WERI-Rb-1 (cell line): Measurements from ENCODE around the gene ESRRG.

Source experiments
- DNase-seq: peaks from one replicate; pipeline ENCODE4 v3.0.0-alpha.2; 2020
- H3K27ac ChIP-seq: fragments of 250-450 bp; sonication (Bioruptor Pico); 2 replicates; pipeline ENCODE4 v1.5.1; 2020; ENCODE audit warnings: mild to moderate bottlenecking, moderate library complexity
- H3K27me3 ChIP-seq: fragments of 250-450 bp; sonication (Bioruptor Pico); 2 replicates; pipeline ENCODE4 v1.5.1; 2021; ENCODE audit warnings: mild to moderate bottlenecking, low read depth, moderate library complexity; ENCODE audit not compliant: insufficient read depth, severe bottlenecking
- H3K36me3 ChIP-seq: fragments of 250-450 bp; sonication (Bioruptor Pico); 2 replicates; pipeline ENCODE4 v1.5.1; 2020; ENCODE audit warnings: mild to moderate bottlenecking, moderate library complexity
- H3K4me3 ChIP-seq: 2 replicates; pipeline ENCODE4 v1.5.1; 2011; ENCODE audit warnings: low read depth, mild to moderate bottlenecking, control low read depth, low read length
- H3K9me3 ChIP-seq: fragments of 250-450 bp; sonication (Bioruptor Pico); 2 replicates; pipeline ENCODE4 v1.5.1; 2021; ENCODE audit warnings: mild to moderate bottlenecking, moderate library complexity; ENCODE audit not compliant: severe bottlenecking
- TF ChIP-seq, protein P1 (sequence below): IDR thresholded peaks from 2 replicates; pipeline ENCODE4 v1.5.1; 2011; ENCODE audit warnings: low read depth, mild to moderate bottlenecking, control low read depth, inconsistent platforms, low read length

Gene ESRRG

DNA sequence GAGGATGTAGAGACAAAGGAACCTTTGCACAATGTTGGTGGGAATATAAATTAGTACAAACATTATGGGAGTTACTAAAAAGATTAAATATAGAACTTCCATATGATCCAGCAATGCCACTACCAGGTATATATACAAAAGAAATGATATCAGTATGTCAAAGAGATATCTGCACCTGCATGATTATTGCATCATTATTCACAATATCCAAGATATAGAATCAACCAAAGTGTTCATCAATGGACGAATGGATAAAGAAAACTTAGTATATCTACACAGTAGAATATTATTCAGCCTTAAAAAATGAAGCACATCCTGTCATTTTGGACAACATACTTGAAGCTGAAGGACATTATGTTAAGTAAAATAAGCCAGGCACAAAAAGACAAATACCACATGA lies 238.2 kb downstream of the ESRRG start:
- Histone ChIP-seq H3K36me3 (no peaks in the 10 kb centered on the region; the same call in 1 of the 2 replicates), H3K4me3 (no peak overlapping the region), H3K27me3 (no peaks in the 10 kb centered on the region), H3K9me3 (peaks cover 3% of the 10 kb centered on the region), H3K27ac (no peak overlapping the region)
- no peak for DNase-seq
- TF ChIP-seq, protein P1, sequence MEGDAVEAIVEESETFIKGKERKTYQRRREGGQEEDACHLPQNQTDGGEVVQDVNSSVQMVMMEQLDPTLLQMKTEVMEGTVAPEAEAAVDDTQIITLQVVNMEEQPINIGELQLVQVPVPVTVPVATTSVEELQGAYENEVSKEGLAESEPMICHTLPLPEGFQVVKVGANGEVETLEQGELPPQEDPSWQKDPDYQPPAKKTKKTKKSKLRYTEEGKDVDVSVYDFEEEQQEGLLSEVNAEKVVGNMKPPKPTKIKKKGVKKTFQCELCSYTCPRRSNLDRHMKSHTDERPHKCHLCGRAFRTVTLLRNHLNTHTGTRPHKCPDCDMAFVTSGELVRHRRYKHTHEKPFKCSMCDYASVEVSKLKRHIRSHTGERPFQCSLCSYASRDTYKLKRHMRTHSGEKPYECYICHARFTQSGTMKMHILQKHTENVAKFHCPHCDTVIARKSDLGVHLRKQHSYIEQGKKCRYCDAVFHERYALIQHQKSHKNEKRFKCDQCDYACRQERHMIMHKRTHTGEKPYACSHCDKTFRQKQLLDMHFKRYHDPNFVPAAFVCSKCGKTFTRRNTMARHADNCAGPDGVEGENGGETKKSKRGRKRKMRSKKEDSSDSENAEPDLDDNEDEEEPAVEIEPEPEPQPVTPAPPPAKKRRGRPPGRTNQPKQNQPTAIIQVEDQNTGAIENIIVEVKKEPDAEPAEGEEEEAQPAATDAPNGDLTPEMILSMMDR = no peak

DNA sequence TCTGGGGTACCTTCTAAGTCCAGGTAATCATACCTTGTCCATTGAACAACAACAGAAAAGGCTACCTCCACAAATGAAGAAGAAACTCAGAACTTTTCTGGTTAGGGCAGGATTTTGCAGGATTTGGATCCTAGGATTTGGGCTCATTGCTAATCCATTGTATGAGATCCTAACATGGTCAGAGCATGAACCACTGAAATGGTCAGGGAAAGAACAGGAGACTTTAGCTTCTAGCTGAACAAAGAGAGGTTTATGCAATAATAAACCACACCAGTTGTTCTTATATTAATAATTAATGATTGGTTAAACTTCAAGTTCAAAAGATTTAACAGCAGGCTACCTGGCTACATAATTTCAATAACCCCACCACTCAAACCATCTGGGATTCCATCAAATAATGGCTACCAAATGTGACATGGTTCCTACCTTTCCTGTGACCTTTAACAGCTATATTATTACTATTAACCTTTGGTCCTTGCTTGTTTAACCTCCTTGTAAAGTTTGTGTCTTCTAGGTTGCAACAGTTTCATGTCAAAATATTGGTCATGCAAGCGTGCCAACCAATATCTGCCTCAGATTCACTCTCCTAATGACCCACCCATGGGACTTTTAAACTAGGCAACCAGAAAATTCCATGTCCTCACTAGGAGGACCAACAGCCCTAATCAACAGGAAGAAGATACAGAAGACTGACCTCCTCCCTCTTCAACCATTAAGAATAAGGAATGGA lies 239.4 kb downstream of the ESRRG start:
- Histone ChIP-seq H3K36me3 (no peaks in the 10 kb centered on the region; the same call in 1 of the 2 replicates), H3K9me3 (peaks cover 3% of the 10 kb centered on the region), H3K4me3 (no peak overlapping the region), H3K27ac (no peak overlapping the region), H3K27me3 (no peaks in the 10 kb centered on the region)
- TF ChIP-seq, protein P1 = no peak
- no peak for DNase-seq

DNA sequence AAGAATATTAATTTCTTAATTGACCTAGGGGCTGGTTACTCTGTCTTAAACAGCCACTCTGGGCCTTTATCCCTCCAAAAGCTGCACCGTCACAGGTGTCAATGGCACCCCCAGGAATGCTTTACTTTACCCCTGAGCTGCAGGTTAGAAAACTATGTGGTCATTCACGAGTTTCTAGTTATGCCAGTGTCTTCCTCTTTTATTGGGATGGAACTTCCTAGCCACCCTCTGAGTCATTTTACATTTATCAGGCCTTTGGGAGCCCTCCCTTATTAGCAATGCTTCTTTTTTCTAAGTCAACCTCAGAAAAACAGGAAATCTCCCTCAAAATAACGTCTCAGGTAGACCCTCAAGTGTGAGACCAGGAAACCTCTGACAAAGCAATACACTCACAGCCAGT lies 240.6 kb downstream of the ESRRG start:
- DNase-seq = no peak
- Histone ChIP-seq H3K4me3 (no peak overlapping the region), H3K27me3 (no peaks in the 10 kb centered on the region), H3K27ac (no peak overlapping the region), H3K36me3 (no peaks in the 10 kb centered on the region; the same call in 1 of the 2 replicates), H3K9me3 (peaks cover 3% of the 10 kb centered on the region)
- TF ChIP-seq, protein P1 = no peak

DNA sequence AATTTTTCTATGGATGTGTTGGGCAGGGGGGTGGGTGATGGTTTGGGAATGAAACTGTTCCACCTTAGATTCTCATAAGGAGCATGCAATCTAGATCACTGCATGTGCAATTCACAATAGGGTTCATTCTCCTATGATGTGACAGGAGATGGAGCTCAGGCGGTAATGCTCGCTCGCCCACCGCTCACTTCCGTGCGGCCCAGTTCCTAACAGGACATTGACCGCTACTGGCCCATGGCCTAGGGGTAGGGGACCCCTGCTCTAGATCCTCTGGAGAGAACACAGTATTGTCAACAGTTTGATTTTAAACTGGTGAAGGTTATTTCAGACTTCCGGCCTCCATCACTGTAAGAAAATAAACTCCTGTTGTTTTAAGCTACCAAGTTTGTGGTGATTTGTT lies 245.0 kb downstream of the ESRRG start:
- Histone ChIP-seq H3K4me3 (no peak overlapping the region), H3K27ac (no peak overlapping the region), H3K9me3 (no peaks in the 10 kb centered on the region), H3K27me3 (no peaks in the 10 kb centered on the region), H3K36me3 (no peaks in the 10 kb centered on the region)
- TF ChIP-seq, protein P1 = no peak
- no peak for DNase-seq

DNA sequence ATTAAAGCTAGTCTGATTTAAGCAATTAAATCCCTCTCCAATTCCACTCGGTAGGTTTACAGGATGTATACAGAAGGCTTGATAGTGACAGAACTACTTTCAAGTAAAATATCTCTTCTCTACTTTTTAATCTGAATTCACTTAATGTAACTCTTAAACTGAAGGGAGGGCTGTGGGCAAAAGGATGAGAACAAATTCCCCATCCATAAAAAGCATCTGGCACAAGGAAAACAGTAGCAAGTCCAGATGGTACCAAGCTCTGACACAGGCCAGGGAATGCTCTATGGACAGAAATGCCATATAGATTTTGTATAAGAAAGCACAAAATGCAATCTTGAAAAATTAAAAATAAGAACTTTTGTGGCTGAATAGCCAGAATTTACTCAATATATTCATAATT lies 246.9 kb downstream of the ESRRG start:
- no peak overlapping the region for H3K27ac ChIP-seq
- H3K4me3 ChIP-seq = no peak overlapping the region
- no peaks in the 10 kb centered on the region for H3K9me3 ChIP-seq
- no peak for DNase-seq
- H3K36me3 ChIP-seq = no peaks in the 10 kb centered on the region
- TF ChIP-seq, protein P1 = no peak
- no peaks in the 10 kb centered on the region for H3K27me3 ChIP-seq
